Cardiac muscle cell (in vitro differentiated cells and primary cell): ENCODE measurements around the gene ACAA1. TPM values are rescaled to one million over a fixed set of nuclear protein-coding genes. Genes with fewer than 3 reads are reported as not detected.
A peak's percentile ranks its signal among the peaks of the same experiment; 100 is the strongest.
"Not testable (repeated sequence)": the region's sequence is repeated elsewhere in the genome, so short reads cannot be mapped to it uniquely, and the experiment has no call there.

Source experiments
- DNase-seq, 2 donors: peaks; one replicate each; pipeline versions ENCODE4 v3.0.0 to v3.0.0-alpha.2; 2010 to 2017; ENCODE audit warnings: low read depth in 1 of 2, low spot score in 1 of 2
- H3K27ac ChIP-seq: fragments of 200-600 bp; sonication (generic); 2 replicates; pipeline ENCODE4 v1.5.1; 2016
- H3K27me3 ChIP-seq: fragments of 200-600 bp; sonication (generic); 2 replicates; pipeline ENCODE4 v1.6.0; 2016; ENCODE audit warnings: control low read depth
- H3K36me3 ChIP-seq: fragments of 200-600 bp; sonication (generic); 2 replicates; pipeline ENCODE4 v1.5.1; 2016; ENCODE audit warnings: control low read depth
- H3K4me1 ChIP-seq: fragments of 200-600 bp; sonication (generic); 2 replicates; pipeline ENCODE4 v1.8.1; 2017; ENCODE audit warnings: low read depth, mild to moderate bottlenecking, mixed run types
- H3K4me3 ChIP-seq: fragments of 200-600 bp; sonication (generic); 2 replicates; pipeline ENCODE4 v1.5.1; 2016; ENCODE audit warnings: mild to moderate bottlenecking
- H3K9me3 ChIP-seq: fragments of 200-600 bp; sonication (generic); 2 replicates; pipeline ENCODE4 v1.5.1; 2017; ENCODE audit warnings: low read depth, mild to moderate bottlenecking, control low read depth
- polyA plus RNA-seq: library from polyadenylated mRNA; unstranded; fragments of >200 nt; fragmentation: Nextera tagmentation; extraction: Ambion mirVana; gene quantifications from 2 replicates; pipeline ENCODE4 v1.2.1, GENCODE V29; 2016
- total RNA-seq: library from RNA; depleted of rRNA; stranded (reverse); fragments of >200 nt; gene quantifications from 2 replicates; pipeline ENCODE4 v1.2.3, GENCODE V29; 2016
- TF ChIP-seq, protein P1 (sequence below): IDR thresholded peaks from 2 replicates; pipeline ENCODE4 v1.5.1; 2012; ENCODE audit warnings: low read depth, mild to moderate bottlenecking, low read length

The ACAA1 gene
- total and polyA plus RNA-seq, 2 experiments from 2014 or later = 62.8 to 104 TPM

DNA sequence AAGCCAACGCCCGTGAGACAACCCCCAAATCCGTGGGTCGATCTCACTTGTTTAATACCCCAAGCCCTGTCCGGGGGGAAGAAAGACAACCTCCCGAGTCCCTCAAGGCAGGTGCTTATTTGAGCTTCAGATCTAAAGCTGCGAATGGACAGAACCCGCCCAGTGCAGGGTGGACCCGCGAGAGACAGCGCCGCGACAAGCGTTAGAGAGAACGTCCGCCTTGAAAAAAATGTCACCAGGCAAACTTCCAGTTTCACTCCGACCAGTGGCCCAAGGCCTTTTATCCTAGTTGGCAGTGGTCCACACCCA is 27.7 kb upstream of the ACAA1 start:
- Histone ChIP-seq H3K27me3 (no peaks in the 10 kb centered on the region), H3K9me3 (no peaks in the 10 kb centered on the region), H3K4me1 (no peaks in the 10 kb centered on the region), H3K4me3 (peak overlapping the region; percentile 69), H3K27ac (peak overlapping the region; percentile 92), H3K36me3 (no peaks in the 10 kb centered on the region)
- TF ChIP-seq, protein P1, sequence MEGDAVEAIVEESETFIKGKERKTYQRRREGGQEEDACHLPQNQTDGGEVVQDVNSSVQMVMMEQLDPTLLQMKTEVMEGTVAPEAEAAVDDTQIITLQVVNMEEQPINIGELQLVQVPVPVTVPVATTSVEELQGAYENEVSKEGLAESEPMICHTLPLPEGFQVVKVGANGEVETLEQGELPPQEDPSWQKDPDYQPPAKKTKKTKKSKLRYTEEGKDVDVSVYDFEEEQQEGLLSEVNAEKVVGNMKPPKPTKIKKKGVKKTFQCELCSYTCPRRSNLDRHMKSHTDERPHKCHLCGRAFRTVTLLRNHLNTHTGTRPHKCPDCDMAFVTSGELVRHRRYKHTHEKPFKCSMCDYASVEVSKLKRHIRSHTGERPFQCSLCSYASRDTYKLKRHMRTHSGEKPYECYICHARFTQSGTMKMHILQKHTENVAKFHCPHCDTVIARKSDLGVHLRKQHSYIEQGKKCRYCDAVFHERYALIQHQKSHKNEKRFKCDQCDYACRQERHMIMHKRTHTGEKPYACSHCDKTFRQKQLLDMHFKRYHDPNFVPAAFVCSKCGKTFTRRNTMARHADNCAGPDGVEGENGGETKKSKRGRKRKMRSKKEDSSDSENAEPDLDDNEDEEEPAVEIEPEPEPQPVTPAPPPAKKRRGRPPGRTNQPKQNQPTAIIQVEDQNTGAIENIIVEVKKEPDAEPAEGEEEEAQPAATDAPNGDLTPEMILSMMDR = no peak
- no peak for DNase-seq

GRCh38 chr3:38163841-38164642 is 27.1 kb upstream of the ACAA1 start:
- DNase-seq = no peak
- H3K9me3 ChIP-seq = no peaks in the 10 kb centered on the region
- H3K4me3 ChIP-seq = peak overlapping the region; percentile 69
- H3K4me1 ChIP-seq = no peaks in the 10 kb centered on the region
- TF ChIP-seq, protein P1 = no peak
- peak overlapping the region; percentile 92 for H3K27ac ChIP-seq
- H3K27me3 ChIP-seq = no peaks in the 10 kb centered on the region
- H3K36me3 ChIP-seq = no peaks in the 10 kb centered on the region

GRCh38 chr3:38163117-38163840 is 26.4 kb upstream of the ACAA1 start:
- H3K4me1 ChIP-seq = no peaks in the 10 kb centered on the region
- no peaks in the 10 kb centered on the region for H3K9me3 ChIP-seq
- no peaks in the 10 kb centered on the region for H3K36me3 ChIP-seq
- H3K4me3 ChIP-seq = no peak overlapping the region
- no peaks in the 10 kb centered on the region for H3K27me3 ChIP-seq
- no peak overlapping the region for H3K27ac ChIP-seq
- no peak for DNase-seq
- TF ChIP-seq, protein P1 = no peak

DNA sequence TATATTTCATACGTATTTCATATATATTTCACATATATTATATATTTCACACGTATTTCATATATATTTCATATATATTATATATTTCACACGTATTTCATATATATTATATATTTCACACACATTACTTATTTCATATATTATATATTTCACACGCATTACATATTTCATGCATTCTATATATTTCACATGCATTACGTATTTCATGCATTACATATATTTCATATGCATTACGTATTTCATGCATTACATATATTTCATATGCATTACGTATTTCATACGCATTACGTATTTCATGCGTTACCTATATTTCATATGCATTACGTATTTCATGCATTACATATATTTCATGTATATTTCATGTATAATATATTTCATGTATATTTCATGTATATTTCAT is 23.8 kb upstream of the ACAA1 start:
- not testable (repeated sequence) for H3K9me3 ChIP-seq, H3K4me3 ChIP-seq, H3K27me3 ChIP-seq, H3K27ac ChIP-seq, DNase-seq, H3K36me3 ChIP-seq, H3K4me1 ChIP-seq

- H3K27me3 ChIP-seq = no peaks in the 10 kb centered on the region
- no peaks in the 10 kb centered on the region for H3K9me3 ChIP-seq
- no peak overlapping the region for H3K27ac ChIP-seq
- TF ChIP-seq, protein P1 = no peak
- H3K4me1 ChIP-seq = no peaks in the 10 kb centered on the region
- H3K36me3 ChIP-seq = no peaks in the 10 kb centered on the region
- no peak for DNase-seq
- H3K4me3 ChIP-seq = no peak overlapping the region
Observed at GRCh38 chr3:38158472-38158871, 21.5 kb upstream of the ACAA1 start.

- no peaks in the 10 kb centered on the region for H3K36me3 ChIP-seq
- peak in 1 of 2 donors; percentile 28 for DNase-seq
- no peaks in the 10 kb centered on the region for H3K9me3 ChIP-seq
- no peaks in the 10 kb centered on the region for H3K27me3 ChIP-seq
- no peak overlapping the region for H3K27ac ChIP-seq
- TF ChIP-seq, protein P1 = no peak
- no peak overlapping the region for H3K4me3 ChIP-seq
- H3K4me1 ChIP-seq = no peaks in the 10 kb centered on the region
Observed at GRCh38 chr3:38157595-38157994, 20.7 kb upstream of the ACAA1 start.
